HG02763 (cell line): ENCODE measurements around the gene NRN1.

Source experiments
- ATAC-seq: cut with Tn5 transposase; IDR thresholded peaks from one replicate; pipeline ENCODE4 v1.9.1; 2021; ENCODE audit warnings: mild to moderate bottlenecking, moderate library complexity; ENCODE audit not compliant: unreplicated experiment

Gene NRN1

GRCh38 chr6:6002848-6003620 lies 3.7 kb downstream of the NRN1 start:
- ATAC-seq: no peak

- no peak for ATAC-seq
Measured at GRCh38 chr6:6002005-6002847, 4.5 kb downstream of the NRN1 start.

GRCh38 chr6:6001443-6001842 lies 5.3 kb downstream of the NRN1 start:
- ATAC-seq: no peak

- no peak for ATAC-seq
Measured at GRCh38 chr6:5999688-6000608, 6.8 kb downstream of the NRN1 start.

- ATAC-seq: no peak
Measured at GRCh38 chr6:5998711-5999687, 7.7 kb downstream of the NRN1 start.

- no peak for ATAC-seq
Measured at GRCh38 chr6:5998236-5998635, 8.5 kb downstream of the NRN1 start.

- no peak for ATAC-seq
Measured at GRCh38 chr6:5997420-5997987, 9.2 kb downstream of the NRN1 start.

GRCh38 chr6:5996714-5997419 lies 9.9 kb downstream of the NRN1 start:
- no peak for ATAC-seq

GRCh38 chr6:5995949-5996713 lies 10.6 kb downstream of the NRN1 start:
- ATAC-seq: no peak

GRCh38 chr6:5995658-5995948 lies 11.1 kb downstream of the NRN1 start:
- ATAC-seq: no peak

- ATAC-seq: no peak
Measured at GRCh38 chr6:5994999-5995657, 11.6 kb downstream of the NRN1 start.

GRCh38 chr6:5994234-5994998 lies 12.3 kb downstream of the NRN1 start:
- ATAC-seq: no peak

- ATAC-seq: no peak
Measured at GRCh38 chr6:5992551-5993225, 14.0 kb downstream of the NRN1 start.

- no peak for ATAC-seq
Measured at GRCh38 chr6:5990786-5991185, 15.9 kb downstream of the NRN1 start.

GRCh38 chr6:5989141-5989723 lies 17.5 kb downstream of the NRN1 start:
- no peak for ATAC-seq

GRCh38 chr6:5986861-5987260 lies 19.9 kb downstream of the NRN1 start:
- no peak for ATAC-seq
